ENCODE data around the gene PRR22.

DNA sequence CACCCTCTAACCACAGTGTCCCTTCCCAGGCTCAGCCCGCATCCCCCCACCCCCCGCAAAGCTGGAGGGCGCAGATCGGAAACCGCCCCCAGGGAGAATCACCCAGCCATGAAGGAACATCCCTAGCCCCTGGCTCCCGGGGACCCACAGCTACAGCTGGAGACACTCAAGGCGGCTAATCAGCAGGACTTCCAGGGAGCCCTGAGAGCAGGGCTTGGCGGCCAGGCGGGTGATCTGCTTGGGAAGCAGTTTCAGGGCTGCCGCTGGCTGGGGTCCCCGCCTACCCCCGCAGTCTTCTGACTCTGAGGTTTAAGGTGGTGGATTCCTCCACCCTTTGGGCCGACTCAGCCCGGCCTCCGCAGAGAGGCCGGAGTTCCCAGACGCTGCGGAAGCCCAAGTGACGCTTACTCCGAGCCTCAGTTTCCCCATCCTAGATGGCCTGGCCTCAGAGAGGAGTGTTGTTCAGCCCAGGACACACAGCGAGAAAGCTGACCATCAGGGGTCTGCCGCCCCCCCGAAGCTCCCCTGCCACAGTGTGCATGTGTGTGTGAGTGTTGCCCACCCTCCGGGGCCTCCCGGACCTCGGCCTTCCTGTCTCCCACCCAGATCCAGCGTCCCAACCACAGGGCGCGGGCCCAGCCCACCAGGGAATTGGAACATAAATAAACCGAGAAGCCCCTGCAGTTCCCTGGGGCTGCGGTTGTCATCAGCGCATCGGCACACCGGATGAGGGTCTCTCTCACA, 45.2 kb upstream of the PRR22 start:
- no peak for TF ChIP-seq CTCF (IDR thresholded peaks at IDR 0.05)
- TF ChIP-seq POLR2A (IDR thresholded peaks at IDR 0.05) = no peak
